Measurements from ENCODE around the gene PYGO2. TPM values are rescaled to one million over a fixed set of nuclear protein-coding genes. Genes with fewer than 3 reads are reported as not detected.

PYGO2 gene
- total RNA-seq, 1 donor from 2014 or later: 48.7 TPM

- H3K36me3 ChIP-seq: peaks cover 22 to 31% of the 10 kb centered on the region in 2 donors
- DNase-seq (ENCODE audit: low spot score in 2 of 2): no peak
- H3K4me1 ChIP-seq: peaks cover 0 to 9% of the 10 kb centered on the region in 2 donors
- no peak for TF ChIP-seq CTCF (IDR thresholded peaks at IDR 0.05)
- no peaks in the 10 kb centered on the region for H3K9me3 ChIP-seq
- no peaks in the 10 kb centered on the region for H3K27me3 ChIP-seq
- intact Hi-C loops (cut with DNase I): no loop called here
- no peak overlapping the region for H3K27ac ChIP-seq
- no peak overlapping the region for H3K4me3 ChIP-seq
Observed at GRCh38 chr1:154931940-154932487, 29.6 kb downstream of the PYGO2 start.

GRCh38 chr1:154926201-154926600 lies 35.4 kb downstream of the PYGO2 start:
- no peak for TF ChIP-seq CTCF (IDR thresholded peaks at IDR 0.05)
- DNase-seq (ENCODE audit: low spot score in 2 of 2): no peak
- H3K27me3 ChIP-seq: no peaks in the 10 kb centered on the region
- no peaks in the 10 kb centered on the region for H3K9me3 ChIP-seq
- intact Hi-C loops (cut with DNase I): no loop called here
- no peak overlapping the region for H3K4me3 ChIP-seq
- H3K27ac ChIP-seq: no peak overlapping the region
- peaks cover 49 to 74% of the 10 kb centered on the region in 2 donors for H3K36me3 ChIP-seq
- H3K4me1 ChIP-seq: no peaks in the 10 kb centered on the region

- intact Hi-C loops (cut with DNase I): no loop called here
- Histone ChIP-seq H3K4me3 (no peak overlapping the region), H3K4me1 (no peaks in the 10 kb centered on the region), H3K36me3 (peaks cover 44 to 74% of the 10 kb centered on the region in 2 donors), H3K27me3 (no peaks in the 10 kb centered on the region), H3K9me3 (no peaks in the 10 kb centered on the region), H3K27ac (no peak overlapping the region)
- TF ChIP-seq CTCF (IDR thresholded peaks at IDR 0.05): no peak
- no peak for DNase-seq (ENCODE audit: low spot score in 2 of 2)
Observed at GRCh38 chr1:154925335-154926170, 36.0 kb downstream of the PYGO2 start.

- H3K4me1 ChIP-seq: no peaks in the 10 kb centered on the region
- no peak for DNase-seq (ENCODE audit: low spot score in 2 of 2)
- no peak overlapping the region for H3K4me3 ChIP-seq
- intact Hi-C loops (cut with DNase I): no loop called here
- H3K27ac ChIP-seq: no peak overlapping the region
- H3K27me3 ChIP-seq: no peaks in the 10 kb centered on the region
- peaks cover 37 to 60% of the 10 kb centered on the region in 2 donors for H3K36me3 ChIP-seq
- no peak for TF ChIP-seq CTCF (IDR thresholded peaks at IDR 0.05)
- H3K9me3 ChIP-seq: no peaks in the 10 kb centered on the region
Observed at GRCh38 chr1:154923695-154924094, 37.9 kb downstream of the PYGO2 start.

- no peaks in the 10 kb centered on the region for H3K4me1 ChIP-seq
- no peak overlapping the region for H3K27ac ChIP-seq
- intact Hi-C loops (cut with DNase I): no loop called here
- H3K27me3 ChIP-seq: no peaks in the 10 kb centered on the region
- H3K9me3 ChIP-seq: no peaks in the 10 kb centered on the region
- no peaks in the 10 kb centered on the region for H3K36me3 ChIP-seq
- TF ChIP-seq CTCF (IDR thresholded peaks at IDR 0.05): no peak
- no peak for DNase-seq (ENCODE audit: low spot score in 2 of 2)
- H3K4me3 ChIP-seq: no peak overlapping the region
Observed at GRCh38 chr1:154913273-154913672, 48.3 kb downstream of the PYGO2 start.

Data from ascending aorta (tissue), 2 donors.